ENCODE measurements around the gene STK33. TPM values are rescaled to one million over a fixed set of nuclear protein-coding genes. Genes with fewer than 3 reads are reported as not detected.
"Not testable (repeated sequence)": the region's sequence is repeated elsewhere in the genome, so short reads cannot be mapped to it uniquely, and the experiment has no call there.

The STK33 gene
- total RNA-seq, 2 donors from 2014 or later, result 16.4 to 23.0 TPM

- no peaks in the 10 kb centered on the region for H3K9me3 ChIP-seq
- no peak overlapping the region for H3K27ac ChIP-seq
- no peak overlapping the region for H3K4me3 ChIP-seq
- TF ChIP-seq, protein P1, sequence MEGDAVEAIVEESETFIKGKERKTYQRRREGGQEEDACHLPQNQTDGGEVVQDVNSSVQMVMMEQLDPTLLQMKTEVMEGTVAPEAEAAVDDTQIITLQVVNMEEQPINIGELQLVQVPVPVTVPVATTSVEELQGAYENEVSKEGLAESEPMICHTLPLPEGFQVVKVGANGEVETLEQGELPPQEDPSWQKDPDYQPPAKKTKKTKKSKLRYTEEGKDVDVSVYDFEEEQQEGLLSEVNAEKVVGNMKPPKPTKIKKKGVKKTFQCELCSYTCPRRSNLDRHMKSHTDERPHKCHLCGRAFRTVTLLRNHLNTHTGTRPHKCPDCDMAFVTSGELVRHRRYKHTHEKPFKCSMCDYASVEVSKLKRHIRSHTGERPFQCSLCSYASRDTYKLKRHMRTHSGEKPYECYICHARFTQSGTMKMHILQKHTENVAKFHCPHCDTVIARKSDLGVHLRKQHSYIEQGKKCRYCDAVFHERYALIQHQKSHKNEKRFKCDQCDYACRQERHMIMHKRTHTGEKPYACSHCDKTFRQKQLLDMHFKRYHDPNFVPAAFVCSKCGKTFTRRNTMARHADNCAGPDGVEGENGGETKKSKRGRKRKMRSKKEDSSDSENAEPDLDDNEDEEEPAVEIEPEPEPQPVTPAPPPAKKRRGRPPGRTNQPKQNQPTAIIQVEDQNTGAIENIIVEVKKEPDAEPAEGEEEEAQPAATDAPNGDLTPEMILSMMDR (IDR thresholded peaks at IDR 0.05), result no peak
- DNase-seq (ENCODE audit: low spot score), result no peak
- H3K36me3 ChIP-seq, result no peaks in the 10 kb centered on the region
- H3K4me1 ChIP-seq, result no peaks in the 10 kb centered on the region
- H3K27me3 ChIP-seq, result no peaks in the 10 kb centered on the region
Observed at GRCh38 chr11:8484251-8484650, 109.8 kb downstream of the STK33 start.

GRCh38 chr11:8480858-8481257 lies 113.2 kb downstream of the STK33 start:
- no peak for DNase-seq (ENCODE audit: low spot score)
- TF ChIP-seq, protein P1 (IDR thresholded peaks at IDR 0.05), result no peak
- Histone ChIP-seq H3K4me1 (no peaks in the 10 kb centered on the region), H3K4me3 (no peak overlapping the region), H3K27ac (no peak overlapping the region), H3K27me3 (no peaks in the 10 kb centered on the region), H3K9me3 (no peaks in the 10 kb centered on the region), H3K36me3 (no peaks in the 10 kb centered on the region)

DNA sequence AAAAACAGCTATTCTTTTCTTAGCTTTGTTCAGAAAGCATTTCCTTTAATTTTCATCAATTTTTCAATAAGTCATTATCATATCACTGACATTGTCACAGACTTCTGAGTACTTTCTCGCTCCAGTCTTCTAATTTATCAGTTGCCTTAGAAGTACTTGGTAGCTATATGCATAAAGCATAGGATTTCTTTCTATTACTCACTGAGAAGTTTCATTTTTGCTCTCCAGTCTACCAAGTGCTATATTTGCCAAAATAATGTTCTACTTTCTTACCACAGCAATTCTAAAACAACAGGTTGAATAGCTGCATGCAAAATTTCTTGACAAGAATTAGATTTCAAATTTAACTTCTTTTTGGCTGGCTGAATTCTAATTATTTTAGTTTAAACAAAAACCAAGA lies 116.3 kb downstream of the STK33 start:
- H3K4me1 ChIP-seq, result no peaks in the 10 kb centered on the region
- TF ChIP-seq, protein P1 (IDR thresholded peaks at IDR 0.05), result no peak
- no peak overlapping the region for H3K4me3 ChIP-seq
- H3K27me3 ChIP-seq, result no peaks in the 10 kb centered on the region
- H3K36me3 ChIP-seq, result no peaks in the 10 kb centered on the region
- DNase-seq (ENCODE audit: low spot score), result no peak
- H3K27ac ChIP-seq, result no peak overlapping the region
- H3K9me3 ChIP-seq, result no peaks in the 10 kb centered on the region

- no peak overlapping the region for H3K4me3 ChIP-seq
- H3K36me3 ChIP-seq, result no peaks in the 10 kb centered on the region
- DNase-seq (ENCODE audit: low spot score), result no peak
- H3K4me1 ChIP-seq, result no peaks in the 10 kb centered on the region
- H3K9me3 ChIP-seq, result no peaks in the 10 kb centered on the region
- TF ChIP-seq, protein P1 (IDR thresholded peaks at IDR 0.05), result no peak
- H3K27me3 ChIP-seq, result no peaks in the 10 kb centered on the region
- no peak overlapping the region for H3K27ac ChIP-seq
Observed at GRCh38 chr11:8477151-8477550, 116.9 kb downstream of the STK33 start.

DNA sequence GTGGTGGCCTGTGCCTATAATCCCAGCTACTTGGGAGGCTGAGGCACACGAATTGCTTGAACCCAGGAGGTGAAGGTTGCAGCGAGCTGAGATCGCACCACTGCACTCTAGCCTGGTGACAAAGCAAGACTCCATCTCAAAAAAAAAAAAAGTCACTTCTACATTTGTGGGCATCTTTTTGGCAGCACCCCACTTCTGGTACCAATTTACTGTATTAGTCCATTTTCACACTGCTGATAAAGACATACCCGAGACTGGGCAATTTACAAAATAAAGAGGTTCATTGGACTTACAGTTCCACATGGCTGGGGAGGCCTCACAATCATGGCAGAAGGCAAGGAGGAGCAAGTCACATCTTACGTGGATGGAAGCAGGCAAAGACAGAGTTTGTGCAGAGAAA lies 126.2 kb downstream of the STK33 start:
- peaks cover 0 to 11% of the 10 kb centered on the region in 2 donors for H3K9me3 ChIP-seq
- H3K27ac ChIP-seq; H3K4me1 ChIP-seq; DNase-seq (ENCODE audit: low spot score); H3K36me3 ChIP-seq; H3K27me3 ChIP-seq; H3K4me3 ChIP-seq: not testable (repeated sequence)

DNA sequence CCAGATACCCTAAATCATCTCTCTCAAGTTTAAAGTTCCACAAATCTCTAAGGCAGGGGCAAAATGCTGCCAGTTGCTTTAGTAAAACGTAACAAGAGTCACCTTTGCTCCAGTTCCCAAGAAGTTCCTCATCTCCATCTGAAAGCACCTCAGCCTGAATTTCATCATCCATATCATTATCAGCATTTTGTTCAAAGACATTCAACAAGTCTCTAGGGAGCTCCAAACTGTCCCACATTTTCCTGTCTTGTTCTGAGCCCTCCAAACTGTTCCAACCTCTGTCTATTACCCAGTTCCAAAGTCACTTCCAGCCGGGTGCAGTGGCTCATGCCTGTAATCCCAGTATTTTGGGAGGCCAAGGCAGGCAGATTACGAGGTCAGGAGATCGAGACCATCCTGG lies 126.7 kb downstream of the STK33 start:
- not testable (repeated sequence) for DNase-seq (ENCODE audit: low spot score); H3K36me3 ChIP-seq; H3K27ac ChIP-seq; H3K4me3 ChIP-seq; H3K4me1 ChIP-seq; H3K27me3 ChIP-seq
- peaks cover 0 to 11% of the 10 kb centered on the region in 2 donors for H3K9me3 ChIP-seq

GRCh38 chr11:8466884-8467283 lies 127.1 kb downstream of the STK33 start:
- peaks cover 0 to 11% of the 10 kb centered on the region in 2 donors for H3K9me3 ChIP-seq
- not testable (repeated sequence) for DNase-seq (ENCODE audit: low spot score); H3K27ac ChIP-seq; H3K27me3 ChIP-seq; H3K36me3 ChIP-seq; H3K4me3 ChIP-seq; H3K4me1 ChIP-seq

Measured in right atrium auricular region (tissue), 2 donors.